ENCODE data around the gene MARCHF10. TPM values are rescaled to one million over a fixed set of nuclear protein-coding genes. Genes with fewer than 3 reads are reported as not detected.

Gene MARCHF10
- total RNA-seq, 1 donor from 2014 or later: not detected

- Histone ChIP-seq H3K4me3 (no peak overlapping the region), H3K9me3 (no peaks in the 10 kb centered on the region)
- no peak for ATAC-seq
Observed at GRCh38 chr17:62732125-62732524, 76.0 kb downstream of the MARCHF10 start.

DNA sequence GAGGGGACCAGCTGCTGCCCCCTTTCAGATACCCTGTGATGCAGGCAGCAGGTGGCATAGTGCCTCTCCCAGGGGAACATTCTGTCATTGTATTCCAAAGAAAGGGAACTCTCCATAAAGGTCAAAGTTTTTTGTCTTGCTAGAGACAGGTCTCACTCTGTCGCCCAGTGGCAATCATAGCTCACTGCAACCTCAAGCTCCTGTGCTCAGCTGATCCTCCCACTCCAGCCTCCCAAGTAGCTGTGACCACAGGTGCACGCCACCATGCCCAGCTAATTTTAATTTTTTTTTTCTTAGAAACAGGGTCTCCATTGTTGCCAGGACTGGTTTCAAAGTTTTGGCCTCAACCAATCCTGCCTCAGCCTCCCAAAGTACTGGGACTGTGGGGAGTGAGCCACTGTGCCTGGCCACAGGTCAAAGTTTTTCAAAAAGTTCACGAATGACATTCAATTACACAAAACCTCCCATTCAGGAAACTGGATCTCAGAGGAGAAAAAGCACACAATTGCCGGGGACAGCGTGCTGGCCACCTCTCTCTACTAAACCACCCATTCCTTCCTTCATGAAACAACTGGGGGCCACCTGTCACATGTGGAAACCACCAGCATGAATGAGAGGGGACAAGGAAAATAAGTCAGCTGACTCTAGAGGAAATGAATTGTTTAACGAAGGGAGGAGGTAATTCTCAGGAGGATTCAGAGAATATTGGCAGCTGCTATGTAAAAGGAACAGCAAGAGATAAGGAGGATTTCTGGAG is 80.0 kb downstream of the MARCHF10 start:
- no peak for TF ChIP-seq CTCF (IDR thresholded peaks at IDR 0.05)
- H3K4me1 ChIP-seq: peaks cover 9% of the 10 kb centered on the region
- no peaks in the 10 kb centered on the region for H3K36me3 ChIP-seq
- no peak overlapping the region for H3K4me3 ChIP-seq
- no peaks in the 10 kb centered on the region for H3K27me3 ChIP-seq
- H3K9me3 ChIP-seq: no peaks in the 10 kb centered on the region
- DNase-seq: no peak
- no peak overlapping the region for H3K27ac ChIP-seq
- intact Hi-C loops (cut with DNase I): no loop called here
- peak; percentile 27 for ATAC-seq

More at GRCh38 chr17:62732125-62732524, 76.0 kb downstream of the MARCHF10 start:
- no peak for TF ChIP-seq CTCF (IDR thresholded peaks at IDR 0.05)
- no peak for DNase-seq
- intact Hi-C loops (cut with DNase I): no loop called here
- no peaks in the 10 kb centered on the region for H3K36me3 ChIP-seq
- no peaks in the 10 kb centered on the region for H3K4me1 ChIP-seq
- no peaks in the 10 kb centered on the region for H3K27me3 ChIP-seq
- H3K27ac ChIP-seq: no peak overlapping the region

GRCh38 chr17:62725791-62726249 is 82.3 kb downstream of the MARCHF10 start:
- Histone ChIP-seq H3K9me3 (no peaks in the 10 kb centered on the region), H3K4me3 (no peak overlapping the region), H3K27me3 (no peaks in the 10 kb centered on the region), H3K4me1 (peaks cover 9% of the 10 kb centered on the region), H3K27ac (no peak overlapping the region), H3K36me3 (no peaks in the 10 kb centered on the region)
- no peak for TF ChIP-seq CTCF (IDR thresholded peaks at IDR 0.05)
- DNase-seq (no peak), ATAC-seq (peak; percentile 75)
- intact Hi-C loops (cut with DNase I): no loop called here

DNA sequence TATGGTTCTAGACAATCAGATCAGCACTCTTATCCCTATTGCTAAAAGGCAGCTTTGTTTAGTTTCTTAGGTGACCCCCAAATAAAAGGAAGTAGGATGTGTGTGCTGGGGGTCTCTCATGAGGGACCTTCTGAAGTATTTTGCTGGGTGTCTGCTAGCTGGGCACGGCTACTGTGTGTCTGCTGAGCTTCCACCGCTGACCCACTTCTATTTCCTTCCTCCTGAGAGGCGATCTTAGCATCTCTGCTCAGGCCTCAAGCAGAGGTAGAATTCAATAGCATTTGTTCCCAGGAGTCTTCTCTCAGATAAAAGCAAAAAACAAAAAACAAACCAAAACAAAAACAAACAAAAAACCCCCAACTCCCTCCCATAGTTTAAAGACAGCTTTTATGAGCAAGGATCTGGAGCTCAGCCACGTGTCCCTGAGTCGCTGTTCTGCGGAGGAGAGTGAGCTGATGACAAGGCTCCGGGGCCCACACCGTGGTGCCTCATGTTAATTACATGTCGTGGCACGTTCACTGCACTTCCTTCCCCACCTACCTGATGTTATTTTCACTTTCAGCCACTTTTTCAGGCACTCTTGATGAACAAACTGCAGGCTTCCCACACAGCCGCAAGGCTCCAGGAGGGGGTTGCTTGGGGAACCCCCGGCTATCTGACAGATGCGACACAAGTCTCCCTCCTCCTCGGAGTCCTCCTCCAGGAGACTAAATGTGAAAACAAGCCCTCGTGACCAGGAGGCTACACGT is 83.5 kb downstream of the MARCHF10 start:
- DNase-seq (no peak), ATAC-seq (peak; percentile 46)
- peaks cover 9% of the 10 kb centered on the region for H3K4me1 ChIP-seq
- no peak for TF ChIP-seq CTCF (IDR thresholded peaks at IDR 0.05)
- H3K9me3 ChIP-seq: no peaks in the 10 kb centered on the region
- peak overlapping the region; percentile 55 for H3K27ac ChIP-seq
- no peaks in the 10 kb centered on the region for H3K36me3 ChIP-seq
- H3K4me3 ChIP-seq: no peak overlapping the region
- no peaks in the 10 kb centered on the region for H3K27me3 ChIP-seq
- intact Hi-C loops (cut with DNase I): no loop called here

DNA sequence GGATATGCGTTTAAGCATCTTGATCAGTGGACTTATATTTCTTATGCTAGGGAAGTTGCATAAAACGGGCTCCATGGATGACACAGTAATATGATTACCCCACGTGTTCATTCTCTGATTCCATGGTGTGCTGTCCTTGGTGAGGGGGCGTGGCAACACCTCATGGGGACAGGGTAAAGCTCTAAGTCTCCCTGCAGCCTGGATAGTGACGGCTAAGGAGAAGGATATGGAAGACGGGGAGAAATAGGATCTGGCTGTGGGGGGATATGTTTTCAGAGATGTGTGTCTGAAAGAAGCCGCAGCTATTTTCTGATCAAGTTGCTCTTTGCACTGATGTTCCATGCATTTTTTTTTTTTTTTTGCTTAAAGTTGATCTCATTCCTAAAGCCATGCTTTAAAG is 84.3 kb downstream of the MARCHF10 start:
- no peaks in the 10 kb centered on the region for H3K9me3 ChIP-seq
- no peaks in the 10 kb centered on the region for H3K36me3 ChIP-seq
- intact Hi-C loops (cut with DNase I): no loop called here
- H3K27me3 ChIP-seq: no peaks in the 10 kb centered on the region
- peaks cover 9% of the 10 kb centered on the region for H3K4me1 ChIP-seq
- no peak overlapping the region for H3K27ac ChIP-seq
- TF ChIP-seq CTCF (IDR thresholded peaks at IDR 0.05): no peak
- no peak overlapping the region for H3K4me3 ChIP-seq
- DNase-seq (no peak), ATAC-seq (no peak)
